ENCODE results near the gene INTS4. TPM values are rescaled to one million over a fixed set of nuclear protein-coding genes. Genes with fewer than 3 reads are reported as not detected.

Gene INTS4
- total and polyA plus RNA-seq, 7 donors: 10.1 to 18.6 (median 12.6) TPM

- Histone ChIP-seq H3K36me3 (ENCODE audit: insufficient read depth in 1 of 2, low read depth in 1 of 2) (no peaks in the 10 kb centered on the region), H3K4me3 (peak overlapping the region; percentile 45), H3K4me1 (no peaks in the 10 kb centered on the region), H3K27me3 (ENCODE audit: insufficient read depth in 3 of 3, low read length in 2 of 3) (no peaks in the 10 kb centered on the region), H3K27ac (peak overlapping the region; percentile 73), H3K9me3 (no peaks in the 10 kb centered on the region)
- intact Hi-C loops (cut with DNase I): loop anchor here in 1 of 2 donors (10.0 kb wide), 1 partner anchor 265 kb away; no protein-coding TSS in a partner anchor
- no peak for TF ChIP-seq CTCF (IDR thresholded peaks at IDR 0.05)
- WGBS, 3 donors: 13 to 25% (median 16%) methylated on average over 7 of the region's 7 CpGs
- ATAC-seq: peak in 1 of 4 donors; percentile 58
- peak; percentile 74 to 79 for DNase-seq
Observed at GRCh38 chr11:78039919-78040671, 45.6 kb upstream of the INTS4 start.

GRCh38 chr11:78039391-78039918 is 45.0 kb upstream of the INTS4 start:
- DNase-seq (no peak), ATAC-seq (no peak)
- intact Hi-C loops (cut with DNase I): no loop called here
- Histone ChIP-seq H3K4me1 (no peaks in the 10 kb centered on the region), H3K27ac (peak overlapping the region; percentile 73), H3K4me3 (no peak overlapping the region), H3K36me3 (ENCODE audit: insufficient read depth in 1 of 2, low read depth in 1 of 2) (no peaks in the 10 kb centered on the region), H3K27me3 (ENCODE audit: insufficient read depth in 3 of 3, low read length in 2 of 3) (no peaks in the 10 kb centered on the region), H3K9me3 (no peaks in the 10 kb centered on the region)
- no peak for TF ChIP-seq CTCF (IDR thresholded peaks at IDR 0.05)
- WGBS, 3 donors: 68 to 83% (median 71%) methylated on average over 4 of the region's 4 CpGs

- Histone ChIP-seq H3K27ac (no peak overlapping the region), H3K27me3 (ENCODE audit: insufficient read depth in 3 of 3, low read length in 2 of 3) (no peaks in the 10 kb centered on the region), H3K36me3 (ENCODE audit: insufficient read depth in 1 of 2, low read depth in 1 of 2) (no peaks in the 10 kb centered on the region), H3K4me3 (no peak overlapping the region), H3K4me1 (no peaks in the 10 kb centered on the region), H3K9me3 (no peaks in the 10 kb centered on the region)
- WGBS, 3 donors: 68 to 76% (median 75%) methylated on average over 8 of the region's 8 CpGs
- no peak for TF ChIP-seq CTCF (IDR thresholded peaks at IDR 0.05)
- intact Hi-C loops (cut with DNase I): no loop called here
- DNase-seq (no peak), ATAC-seq (no peak)
Observed at GRCh38 chr11:78038697-78039313, 44.3 kb upstream of the INTS4 start.

GRCh38 chr11:78037825-78038620 is 43.6 kb upstream of the INTS4 start:
- 66 to 72% (median 70%) methylated on average over 9 of the region's 9 CpGs for WGBS, 3 donors

More at GRCh38 chr11:78037825-78038620, 43.6 kb upstream of the INTS4 start:
- H3K27ac ChIP-seq: no peak overlapping the region
- no peak for TF ChIP-seq CTCF (IDR thresholded peaks at IDR 0.05)
- no peaks in the 10 kb centered on the region for H3K36me3 ChIP-seq (ENCODE audit: insufficient read depth in 1 of 2, low read depth in 1 of 2)
- ATAC-seq: no peak
- H3K4me1 ChIP-seq: no peaks in the 10 kb centered on the region
- no peak for DNase-seq
- H3K4me3 ChIP-seq: no peak overlapping the region
- intact Hi-C loops (cut with DNase I): no loop called here
- no peaks in the 10 kb centered on the region for H3K27me3 ChIP-seq (ENCODE audit: insufficient read depth in 3 of 3, low read length in 2 of 3)
- no peaks in the 10 kb centered on the region for H3K9me3 ChIP-seq

All from psoas muscle (tissue), 8 donors.